HG02852 (cell line): Measurements from ENCODE around the gene SNORC.
"Not testable (repeated sequence)": the region's sequence is repeated elsewhere in the genome, so short reads cannot be mapped to it uniquely, and the experiment has no call there.

ENCODE experiments used
- ATAC-seq: cut with Tn5 transposase; IDR thresholded peaks from one replicate; pipeline ENCODE4 v1.9.1; 2021; ENCODE audit warnings: mild to moderate bottlenecking, moderate library complexity; ENCODE audit not compliant: unreplicated experiment

SNORC gene

DNA sequence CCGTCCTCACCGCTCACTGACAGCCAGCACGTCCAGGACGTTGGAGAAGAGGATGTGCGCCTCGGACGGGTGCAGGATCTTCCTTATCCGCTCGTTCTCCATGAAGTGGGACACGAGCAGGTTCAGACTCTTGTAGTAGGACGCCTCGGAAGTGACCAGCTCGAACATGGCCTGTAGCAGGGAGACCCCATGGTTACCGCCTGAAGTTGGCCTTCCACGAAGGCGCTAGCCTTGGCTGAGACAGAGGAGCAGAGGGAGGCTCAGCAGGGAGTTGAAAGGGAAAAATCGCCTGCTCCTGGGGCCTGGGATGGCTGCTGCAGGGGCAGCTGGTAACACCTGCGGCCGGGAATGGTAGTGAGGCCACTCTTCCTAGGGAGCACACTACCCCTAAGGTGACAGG is 24.7 kb downstream of the SNORC start:
- no peak for ATAC-seq

DNA sequence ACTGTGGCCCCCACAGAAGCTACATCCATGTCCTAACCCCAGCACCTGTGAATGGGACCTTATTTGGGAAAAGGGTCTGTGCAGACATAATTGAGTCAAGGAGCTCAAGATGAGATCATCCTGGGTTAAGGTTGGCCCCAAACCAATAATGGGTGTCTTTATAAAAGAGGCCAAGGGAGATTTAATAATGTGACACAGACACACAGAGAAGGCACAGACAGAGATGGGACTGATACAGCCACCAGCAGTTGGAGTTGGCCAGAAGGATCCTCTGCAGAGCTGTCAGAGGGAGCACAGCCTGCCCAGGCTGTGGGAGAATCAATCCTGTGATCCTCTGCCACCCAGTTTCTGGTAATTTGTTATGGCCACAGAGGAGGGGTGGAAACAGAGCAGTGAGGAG is 26.0 kb downstream of the SNORC start:
- no peak for ATAC-seq

DNA sequence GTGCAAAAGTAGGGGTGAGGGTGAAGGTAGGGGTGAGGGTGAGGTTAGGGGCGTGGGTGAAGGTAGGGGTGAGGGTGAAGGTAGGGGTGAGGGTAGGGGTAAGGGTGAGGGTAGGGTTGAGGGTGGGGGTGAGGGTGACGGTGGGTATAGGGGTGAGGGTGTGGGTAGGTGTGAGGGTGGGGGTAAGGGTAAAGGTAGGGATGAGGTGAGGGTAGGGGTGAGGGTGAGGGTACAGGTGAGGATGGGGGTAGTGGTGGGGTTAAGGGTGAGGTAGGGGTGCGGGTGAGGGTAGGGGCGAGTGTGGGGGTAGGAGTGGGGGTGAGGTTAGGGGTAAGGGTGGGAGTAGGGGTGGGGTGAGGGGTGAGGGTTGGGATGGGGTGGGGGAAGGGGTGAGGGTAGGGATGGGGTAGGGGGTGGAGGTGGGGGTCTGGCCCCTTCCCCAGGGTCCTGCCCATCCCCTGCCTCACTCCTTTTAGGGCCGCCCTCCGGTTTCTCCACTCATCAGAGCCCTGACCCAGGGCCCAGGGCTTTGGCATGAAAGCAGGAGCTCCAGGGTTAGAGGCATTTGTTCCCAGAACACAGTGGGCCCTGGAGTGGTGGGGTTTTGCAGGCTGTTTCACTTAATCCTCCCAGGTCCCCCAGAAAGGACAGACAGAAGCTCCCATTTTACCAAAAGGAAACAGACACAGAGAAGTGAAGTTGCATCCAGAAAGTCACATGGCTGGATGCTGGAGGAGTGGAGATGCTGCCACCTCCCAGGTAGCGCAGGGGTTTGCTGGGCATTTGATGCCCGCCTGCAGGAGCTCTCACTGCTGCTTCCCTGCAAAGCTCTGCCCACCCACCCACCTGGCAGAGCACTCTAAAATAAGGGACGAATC is 26.9 kb downstream of the SNORC start:
- no peak for ATAC-seq

DNA sequence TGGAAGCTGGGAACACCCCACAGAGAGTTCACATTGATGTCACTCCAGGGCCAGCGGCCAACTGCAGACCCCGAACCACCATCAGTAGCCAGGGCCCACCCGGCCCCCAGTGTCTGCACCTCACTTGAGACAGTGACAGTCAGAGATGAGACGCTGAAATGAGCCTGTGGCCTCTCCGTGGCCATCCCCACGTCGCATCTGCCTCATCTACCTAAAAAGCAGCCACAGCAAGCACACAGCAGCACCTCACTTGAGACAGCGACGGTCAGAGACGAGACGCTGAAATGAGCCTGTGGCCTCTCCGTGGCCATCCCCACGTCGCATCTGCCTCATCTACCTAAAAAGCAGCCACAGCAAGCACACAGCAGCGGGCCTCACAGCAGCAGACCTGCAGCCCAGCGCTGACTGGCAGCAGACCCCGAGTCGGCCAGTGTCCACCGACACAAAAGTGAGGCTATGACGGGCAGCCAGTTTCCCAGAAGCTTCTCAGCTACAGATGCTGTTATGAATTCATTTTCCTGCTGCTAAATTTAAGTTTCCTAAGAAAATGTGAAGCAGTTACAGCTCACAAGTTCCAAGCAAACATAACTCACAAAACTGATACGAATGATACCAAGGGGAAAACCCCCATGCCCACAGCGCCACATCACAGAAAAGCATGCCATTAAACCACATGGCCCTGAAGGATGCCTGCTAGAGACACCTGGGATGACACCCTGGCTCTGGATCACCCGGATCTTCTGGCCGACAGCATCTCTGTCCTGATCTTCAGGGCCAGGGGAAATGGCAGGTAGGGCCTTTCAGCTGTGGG is 27.7 kb downstream of the SNORC start:
- no peak for ATAC-seq

DNA sequence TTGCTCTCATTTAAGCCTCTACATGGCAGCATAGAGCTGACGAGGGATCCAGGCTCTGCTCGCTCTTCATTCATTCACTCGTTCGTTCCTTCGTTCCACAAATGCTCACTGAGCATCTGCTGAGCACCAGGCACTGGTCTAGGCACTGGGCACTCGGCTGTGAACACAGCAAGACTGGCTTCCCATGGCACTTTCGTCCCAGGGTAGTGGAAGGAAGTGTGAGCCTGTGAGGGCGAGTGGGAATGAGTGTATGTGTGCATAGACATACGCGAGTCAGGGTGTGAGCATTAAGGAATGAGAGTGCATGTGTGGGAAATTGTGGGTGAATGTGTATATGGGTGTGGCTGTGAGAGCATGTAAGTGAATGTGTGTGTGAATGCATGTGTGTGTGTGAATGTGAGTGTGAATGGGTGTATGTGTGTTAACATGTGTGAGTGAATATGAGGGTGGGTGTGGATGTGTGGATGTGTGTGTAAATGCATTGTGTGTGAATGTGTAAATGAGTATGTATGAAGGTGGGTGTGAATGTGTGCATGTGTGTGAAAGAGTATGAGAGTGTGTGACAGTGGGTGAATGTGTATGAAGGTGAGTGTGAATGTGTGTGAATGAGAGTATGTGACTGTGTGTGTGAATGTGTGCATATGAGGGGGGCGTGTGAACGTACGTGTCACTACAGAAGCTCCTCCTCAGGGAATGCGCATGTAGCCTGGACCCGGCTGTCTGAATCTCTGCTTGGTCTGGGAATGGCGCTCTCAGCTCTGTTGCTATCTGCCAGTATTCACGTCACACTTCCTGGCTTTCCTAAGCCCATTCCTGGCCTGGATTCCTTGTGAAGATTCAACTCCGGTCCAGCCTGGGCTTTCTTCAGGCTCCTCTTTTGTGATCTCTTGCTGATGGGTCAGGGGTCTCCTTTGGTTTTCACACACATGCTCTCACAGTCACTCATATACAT is 28.8 kb downstream of the SNORC start:
- ATAC-seq: no peak

DNA sequence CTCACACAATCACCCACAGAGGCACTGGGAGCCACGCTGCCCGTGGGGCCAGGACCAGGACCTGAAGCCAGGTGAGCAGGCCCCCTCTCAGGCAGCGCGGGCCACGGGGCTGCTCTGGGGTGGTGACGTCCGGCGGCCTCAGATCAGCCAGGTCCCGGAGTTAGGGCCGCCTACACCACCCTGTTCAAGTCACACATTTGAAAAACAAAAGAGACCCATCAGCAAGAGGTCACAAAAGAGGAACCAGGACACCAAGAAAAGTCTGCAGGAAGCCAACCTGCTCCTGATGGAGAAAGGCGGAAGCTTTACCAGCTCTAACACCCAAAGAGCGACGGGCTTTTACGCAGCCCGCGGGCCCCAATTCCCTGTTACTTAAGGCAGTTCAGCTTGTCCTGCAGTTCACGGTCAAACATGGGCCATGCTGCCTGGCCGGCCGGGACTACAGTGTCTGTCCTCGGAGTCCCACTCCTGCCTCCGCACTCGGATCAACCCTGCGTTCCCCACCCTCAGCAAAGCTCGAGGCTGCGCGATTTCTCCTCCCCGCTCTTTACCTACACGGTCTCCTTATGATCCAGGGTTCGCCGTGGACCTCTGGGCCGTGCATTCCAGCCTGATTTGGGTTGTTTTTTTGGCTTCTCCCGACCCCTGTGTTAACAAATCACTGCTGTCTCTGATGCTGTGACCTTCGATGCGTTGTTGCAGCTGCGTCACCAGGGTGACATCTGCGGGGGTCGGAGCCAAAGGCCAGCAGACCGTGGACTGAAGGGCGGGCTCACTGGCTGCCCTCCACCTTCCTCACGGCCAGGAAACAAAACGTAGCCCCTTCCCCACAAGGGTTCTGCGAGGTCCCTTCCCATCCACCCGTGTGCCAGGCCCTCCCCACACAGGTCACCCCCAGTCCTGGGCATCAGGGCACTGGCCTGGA is 31.0 kb downstream of the SNORC start:
- ATAC-seq: no peak

DNA sequence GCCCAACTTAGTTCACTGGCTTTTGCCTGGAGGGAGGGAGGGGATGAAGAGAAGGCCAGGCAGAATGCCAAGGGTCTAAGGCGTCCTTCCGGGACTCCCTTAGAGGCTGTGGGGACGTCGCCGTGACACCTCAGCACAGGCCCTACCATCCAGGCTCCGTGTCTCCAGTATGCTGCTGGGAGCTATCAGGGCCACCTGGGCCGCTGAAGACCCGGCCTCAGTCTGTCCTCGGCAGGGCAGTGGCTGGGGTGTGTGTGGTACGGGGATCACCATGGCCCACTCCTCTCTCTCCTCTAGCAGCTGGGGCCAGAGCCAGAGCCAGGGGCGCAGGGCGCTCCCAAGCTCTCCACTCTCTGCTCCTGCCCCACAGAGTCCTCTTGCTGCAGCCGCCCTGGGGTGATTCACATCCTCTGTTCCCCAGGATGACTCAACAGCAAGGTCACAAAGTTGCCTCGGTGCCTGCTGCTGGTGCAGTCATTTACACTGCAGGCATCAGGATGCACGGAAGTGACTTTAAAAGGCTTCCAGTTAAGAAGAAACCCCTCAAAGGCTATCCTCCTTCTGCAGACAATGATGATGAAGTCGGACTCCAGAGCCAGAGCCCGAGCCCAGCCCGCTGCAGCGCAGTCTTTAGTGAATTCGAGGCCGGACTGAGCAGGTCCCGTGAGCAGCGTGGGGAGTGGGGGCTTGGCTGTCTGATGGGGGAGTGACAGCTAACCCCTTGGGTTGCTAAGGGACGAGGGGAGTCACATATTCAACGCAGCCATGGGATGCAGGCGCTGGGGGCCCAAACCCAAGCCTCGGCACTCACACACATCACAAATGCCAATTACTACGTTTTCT is 31.9 kb downstream of the SNORC start:
- ATAC-seq: no peak

DNA sequence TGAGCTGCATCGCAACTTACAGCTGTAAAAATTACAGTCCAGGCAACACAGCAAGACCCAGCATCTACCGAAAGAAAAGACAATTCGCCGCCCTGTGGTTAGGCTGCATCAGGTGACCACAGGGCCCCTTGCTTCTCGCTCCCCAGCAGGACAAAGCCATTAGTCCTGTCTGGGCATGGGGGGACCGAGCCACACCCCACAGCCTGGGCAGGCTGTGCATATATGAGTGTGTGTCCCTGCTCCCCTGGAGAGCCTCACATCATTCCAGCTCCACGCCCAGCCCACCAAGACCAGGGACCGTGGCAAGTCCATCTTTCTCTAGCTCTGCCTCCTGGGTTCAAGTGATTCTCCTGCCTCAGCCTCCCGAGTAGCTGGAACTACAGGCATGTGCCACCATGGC is 33.9 kb downstream of the SNORC start:
- no peak for ATAC-seq

DNA sequence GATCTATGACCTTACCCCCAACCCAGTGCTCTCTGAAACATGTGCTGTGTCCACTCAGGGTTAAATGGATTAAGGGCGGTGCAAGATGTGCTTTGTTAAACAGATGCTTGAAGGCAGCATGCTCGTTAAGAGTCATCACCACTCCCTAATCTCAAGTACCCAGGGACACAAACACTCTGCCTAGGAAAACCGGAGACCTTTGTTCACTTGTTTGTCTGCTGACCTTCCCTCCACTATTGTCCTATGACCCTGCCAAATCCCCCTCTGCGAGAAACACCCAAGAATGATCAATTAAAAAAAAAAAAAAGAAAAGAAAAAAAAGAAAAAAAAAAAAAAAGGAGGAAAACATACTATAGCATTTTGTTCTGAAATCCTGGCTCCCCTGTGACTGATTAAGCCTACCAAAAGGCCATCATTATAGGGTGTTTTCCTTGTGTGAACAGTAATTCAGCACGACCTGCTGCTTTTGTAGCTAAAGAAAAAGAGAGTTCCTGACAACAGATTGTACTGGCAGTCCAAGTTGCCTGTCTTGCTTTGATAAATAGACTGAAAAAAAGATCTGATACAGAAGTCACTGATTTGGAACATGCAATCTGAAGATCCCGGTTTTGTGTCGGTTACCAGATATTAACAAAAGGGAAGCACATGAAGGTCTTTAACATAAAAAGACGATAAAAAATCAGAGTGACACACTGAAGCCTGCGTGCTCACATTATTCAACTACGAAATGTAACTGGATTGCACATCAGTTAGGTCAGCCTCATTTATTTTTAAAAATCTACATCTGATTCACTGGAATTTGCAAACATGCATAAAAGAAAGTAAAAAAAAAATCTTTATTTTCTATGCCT is 37.0 kb downstream of the SNORC start:
- not testable (repeated sequence) for ATAC-seq

DNA sequence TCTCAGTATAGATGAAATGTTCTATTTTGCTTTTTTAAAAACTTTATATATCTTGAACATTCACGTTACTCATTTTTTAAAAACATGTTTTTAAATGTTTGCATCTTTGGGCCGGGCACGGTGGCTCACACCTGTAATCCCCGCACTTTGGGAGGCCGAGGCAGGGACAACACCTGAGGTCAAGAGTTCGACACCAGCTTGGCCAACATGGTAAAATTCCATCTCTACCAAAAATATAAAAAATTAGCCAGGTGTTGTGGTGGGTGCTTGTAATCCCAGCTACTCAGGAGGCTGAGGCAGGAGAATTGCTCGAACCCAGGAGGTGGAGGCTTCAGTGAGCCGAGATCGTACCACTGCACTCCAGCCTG is 37.6 kb downstream of the SNORC start:
- ATAC-seq: not testable (repeated sequence)

DNA sequence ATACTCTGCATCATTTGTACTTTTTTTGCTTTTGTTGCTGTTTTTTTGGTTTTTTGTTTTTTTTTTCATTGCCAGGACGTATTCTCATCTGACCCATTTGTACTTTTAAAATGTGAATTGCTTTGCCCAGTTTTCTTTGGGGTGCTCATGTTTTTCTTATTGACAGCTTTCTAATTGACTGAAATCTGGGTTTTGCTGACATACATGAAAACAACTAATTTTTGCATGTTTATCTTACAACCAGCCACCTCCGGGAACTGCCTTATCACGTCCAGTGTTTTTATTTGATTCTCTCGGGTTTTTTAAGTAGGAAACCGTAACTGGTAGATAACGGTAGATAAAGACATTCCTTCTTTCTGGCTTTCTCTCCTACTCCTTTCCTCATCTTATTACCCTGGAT is 38.6 kb downstream of the SNORC start:
- ATAC-seq: no peak

DNA sequence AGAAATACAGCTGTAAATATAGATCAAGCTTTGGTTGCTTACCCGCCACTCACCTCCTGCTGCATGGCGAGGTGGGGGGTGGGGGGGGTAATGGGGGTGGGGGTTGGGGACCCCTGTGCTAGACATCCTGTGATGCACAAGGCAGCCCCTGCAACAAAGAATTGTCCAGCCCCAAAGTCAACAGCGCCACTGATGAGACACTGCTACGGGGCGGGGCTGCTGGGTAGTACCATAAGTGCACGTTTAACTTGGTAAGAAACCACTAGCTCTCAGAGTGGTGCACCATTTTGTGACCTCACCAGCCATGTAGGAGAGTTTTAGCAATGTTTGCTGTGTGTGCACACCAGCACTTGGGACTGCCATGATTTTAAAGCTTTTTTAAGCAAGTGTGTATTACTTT is 40.3 kb downstream of the SNORC start:
- ATAC-seq: no peak

DNA sequence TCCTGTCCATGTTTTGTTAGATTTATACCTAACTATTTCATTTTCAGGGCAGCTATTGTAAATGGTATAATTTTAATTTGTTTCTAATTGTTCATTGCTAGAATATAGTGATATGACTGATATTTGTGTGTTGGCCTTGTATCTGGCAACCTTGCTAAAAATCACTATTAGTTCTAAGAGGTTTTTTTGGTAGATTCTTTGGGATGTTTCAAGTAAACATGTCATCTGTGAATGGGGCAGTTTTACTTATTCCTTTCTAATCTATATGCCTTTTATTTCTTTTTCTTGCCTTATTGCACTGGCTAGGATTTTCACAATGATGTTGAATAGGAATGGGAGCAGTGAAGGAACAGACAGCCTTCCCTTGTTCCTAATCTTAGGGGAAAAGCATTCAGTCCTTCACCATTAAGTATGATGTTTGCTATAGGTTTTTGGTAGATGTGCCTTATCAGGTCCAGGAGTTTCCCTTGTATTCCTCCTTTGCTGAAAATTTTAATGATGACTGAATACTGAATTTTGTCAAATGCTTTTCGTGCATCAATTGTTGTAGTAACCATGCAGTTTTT is 41.7 kb downstream of the SNORC start:
- ATAC-seq: no peak

DNA sequence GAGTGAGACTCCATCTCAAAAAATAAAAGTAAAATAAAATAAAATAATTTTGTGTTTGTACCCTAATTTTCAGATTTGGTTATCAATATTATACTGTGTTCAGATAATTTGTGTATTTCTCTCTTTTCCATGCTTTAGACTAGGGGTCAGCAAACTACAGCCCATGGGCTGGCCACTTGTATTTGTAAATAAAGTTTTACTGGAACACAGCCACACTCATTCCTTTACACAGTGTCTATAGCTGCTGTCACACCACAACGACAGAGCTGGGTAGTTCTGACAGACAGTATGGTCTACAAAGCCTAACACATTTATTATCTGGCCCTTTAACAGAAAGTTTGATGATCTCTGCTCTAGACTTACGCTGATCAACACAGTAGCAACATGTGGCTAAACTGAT is 43.8 kb downstream of the SNORC start:
- ATAC-seq: no peak

DNA sequence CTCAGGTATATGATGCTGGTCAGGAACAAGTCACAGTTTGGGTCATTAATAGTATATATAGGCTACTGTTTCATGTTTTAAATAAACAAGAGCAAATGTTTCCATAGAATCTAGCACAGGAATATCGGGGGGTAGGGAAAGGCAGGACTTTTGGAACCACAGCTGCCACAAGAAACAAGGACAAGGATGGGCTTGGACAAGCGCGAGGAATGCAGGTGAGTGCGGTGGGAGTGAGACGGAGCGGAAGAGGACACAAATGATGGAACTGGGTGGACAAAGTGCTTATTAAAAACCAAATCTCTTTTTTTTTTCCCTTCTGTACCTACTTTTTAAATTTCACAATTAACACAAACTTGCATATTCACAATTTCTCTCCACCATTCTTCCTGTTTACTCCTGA is 49.1 kb downstream of the SNORC start:
- ATAC-seq: no peak

DNA sequence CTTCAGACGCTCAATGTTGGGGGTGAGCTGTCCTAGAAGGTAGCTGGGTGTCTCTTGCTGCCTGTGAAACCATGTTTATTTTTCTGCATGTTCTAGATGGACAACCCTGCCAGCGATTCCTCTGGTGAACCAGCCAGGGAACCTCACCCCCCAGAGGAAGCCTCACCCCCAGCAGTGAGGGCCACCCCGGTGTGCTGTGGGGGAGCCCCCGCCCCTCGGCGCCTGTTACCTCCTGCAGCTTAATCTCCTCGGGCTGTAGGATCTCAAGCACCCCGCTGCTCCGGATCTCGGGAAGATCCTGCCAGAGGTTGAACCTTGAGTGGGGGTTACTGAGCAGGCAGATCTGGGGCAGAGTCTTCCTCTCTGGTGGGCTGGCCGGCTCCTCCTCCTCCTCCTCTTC is 50.0 kb downstream of the SNORC start:
- ATAC-seq: no peak

DNA sequence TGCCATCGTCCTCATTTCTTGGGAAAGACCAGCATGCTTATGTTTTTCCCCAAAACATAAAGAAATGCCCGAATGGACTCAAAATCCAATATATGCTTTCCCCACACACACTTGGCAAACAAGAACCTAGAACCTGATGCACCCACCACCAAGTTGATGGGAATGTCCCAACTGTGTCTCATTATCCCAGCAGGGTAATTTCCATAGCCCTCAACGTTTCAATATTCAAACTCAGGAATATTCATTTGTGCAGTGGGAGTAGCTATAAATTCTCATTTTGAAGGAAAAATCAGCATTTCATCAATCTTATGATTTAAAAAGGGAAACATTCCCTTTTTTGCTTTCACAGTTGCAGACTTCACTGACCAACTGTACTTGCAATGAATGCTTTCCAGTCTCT is 50.7 kb downstream of the SNORC start:
- no peak for ATAC-seq

DNA sequence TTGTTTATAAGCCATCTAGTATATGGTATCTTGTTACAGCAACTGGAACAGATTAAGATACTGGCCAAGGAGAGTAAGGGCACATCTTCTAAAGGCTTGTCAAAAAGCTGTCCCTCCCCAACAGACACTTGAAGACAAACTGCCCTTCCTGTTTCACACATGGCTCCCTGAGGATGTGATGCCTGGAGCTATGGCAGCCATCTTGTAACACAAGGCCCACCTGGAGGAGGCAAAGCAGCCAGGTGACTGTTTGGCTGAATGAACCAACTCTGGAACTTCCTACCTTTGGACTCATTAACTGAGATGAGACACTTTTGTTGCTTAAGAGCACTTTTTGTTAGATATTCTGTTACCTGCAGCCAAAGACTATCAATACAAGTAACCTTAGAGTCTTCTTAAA is 54.4 kb downstream of the SNORC start:
- ATAC-seq: no peak
